Measurements from ENCODE around the gene CCDC82. TPM values are rescaled to one million over a fixed set of nuclear protein-coding genes. Genes with fewer than 3 reads are reported as not detected.

CCDC82 gene
- total RNA-seq, 2 experiments from 2014 or later = 34.6 to 40.3 TPM

DNA sequence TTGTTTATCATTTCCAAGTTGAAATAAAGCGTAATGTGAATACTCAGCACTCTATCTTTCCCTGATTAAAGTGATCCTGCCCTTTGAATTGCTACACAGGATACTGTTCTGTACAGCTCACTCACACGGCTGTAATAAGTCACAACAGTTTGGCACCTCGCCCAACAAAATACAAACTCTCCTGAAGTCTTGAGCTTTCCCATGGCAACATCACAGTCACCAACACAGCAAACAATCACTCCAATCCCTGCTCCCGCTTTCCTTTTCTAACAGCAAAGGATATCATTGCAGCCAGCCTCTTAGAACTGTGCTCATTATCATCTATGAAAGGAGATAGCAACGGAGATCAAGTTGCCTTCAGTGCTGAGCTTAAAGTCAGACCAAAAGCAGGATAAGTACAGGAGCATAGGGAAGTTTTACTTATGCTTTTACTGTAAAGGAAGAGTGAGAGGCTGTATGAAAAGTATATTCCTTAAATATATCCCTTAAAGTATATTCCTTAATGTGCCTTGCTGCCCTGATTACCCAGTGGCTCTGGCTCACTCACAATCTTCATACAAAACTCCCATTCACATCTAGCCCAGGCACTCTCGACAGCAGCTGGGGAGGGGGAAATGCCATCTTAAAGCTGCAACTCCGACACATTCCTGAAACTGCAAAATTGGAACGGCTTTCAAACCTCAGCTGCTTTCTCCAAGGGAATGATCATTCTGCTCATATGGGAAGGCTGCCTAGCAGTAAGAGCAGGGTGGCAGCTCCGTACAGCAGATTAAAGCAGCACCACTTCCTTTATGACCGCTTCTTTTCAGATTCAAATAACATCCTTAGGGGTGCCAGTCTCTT is 82.6 kb downstream of the CCDC82 start:
- H3K4me1 Mint-ChIP-seq = peaks cover 35% of the 10 kb centered on the region
- POLR2A ChIA-PET = interaction anchor here (0.6 to 1.9 kb wide), 6 partner anchors 13 to 82 kb away, joined by 3 to 5 read pairs (median 3); partner anchors contain the start of genes CCDC82, JRKL and MAML2
- ATAC-seq (ENCODE audit: low read depth) (peak; percentile 74), DNase-seq (no peak)
- H3K4me3 Mint-ChIP-seq = peak overlapping the region; percentile 72
- H3K36me3 Mint-ChIP-seq = peaks cover 13% of the 10 kb centered on the region
- no peaks in the 10 kb centered on the region for H3K9me3 Mint-ChIP-seq
- H3K27me3 Mint-ChIP-seq = no peaks in the 10 kb centered on the region
- H3K27ac Mint-ChIP-seq = peak overlapping the region; percentile 64

DNA sequence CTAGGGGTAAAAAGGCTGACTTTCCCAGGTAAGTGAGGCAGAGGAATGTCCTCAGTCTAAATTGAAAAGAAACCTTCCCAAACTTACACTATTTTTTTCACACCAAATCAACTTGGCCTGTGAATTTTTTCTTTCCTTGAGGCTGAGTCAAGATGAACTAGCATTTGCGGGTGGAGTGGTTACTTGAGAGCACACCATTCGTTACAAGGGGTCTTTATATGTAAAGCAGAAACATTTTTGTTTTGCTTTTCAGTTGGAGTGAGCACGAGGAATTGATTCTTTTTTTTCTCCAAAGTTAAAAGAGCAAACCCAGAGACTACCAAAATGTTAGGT is 83.1 kb downstream of the CCDC82 start:
- ATAC-seq (ENCODE audit: low read depth) (no peak), DNase-seq (no peak)
- POLR2A ChIA-PET = interaction anchor here (0.6 to 1.5 kb wide), 4 partner anchors 13 to 83 kb away, joined by 3 read pairs; partner anchors contain the start of genes CCDC82, JRKL and MAML2
- H3K4me1 Mint-ChIP-seq = peaks cover 31% of the 10 kb centered on the region
- H3K36me3 Mint-ChIP-seq = peaks cover 9% of the 10 kb centered on the region
- H3K4me3 Mint-ChIP-seq = peak overlapping the region; percentile 72
- no peaks in the 10 kb centered on the region for H3K27me3 Mint-ChIP-seq
- H3K27ac Mint-ChIP-seq = no peak overlapping the region
- H3K9me3 Mint-ChIP-seq = no peaks in the 10 kb centered on the region

DNA sequence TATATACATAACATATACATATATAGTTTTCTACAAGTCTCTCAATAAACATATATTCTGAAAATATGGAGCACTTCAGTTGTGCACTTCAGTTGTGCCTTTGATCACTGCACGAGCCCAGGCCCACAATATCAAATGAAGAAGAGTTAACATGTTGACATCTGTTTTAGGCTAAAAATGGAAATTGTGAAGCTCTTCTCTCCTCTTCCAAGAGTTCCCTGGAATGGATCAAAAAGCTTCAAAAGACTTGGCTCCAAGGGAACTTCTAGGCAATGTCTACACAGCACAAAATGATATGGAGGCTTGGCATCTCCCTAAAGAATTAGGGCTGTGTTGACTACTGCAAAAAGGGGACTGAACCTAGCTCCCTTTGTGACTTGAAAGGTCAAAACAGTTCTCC is 83.6 kb downstream of the CCDC82 start:
- DNase-seq = no peak
- H3K4me1 Mint-ChIP-seq = peaks cover 31% of the 10 kb centered on the region
- no peaks in the 10 kb centered on the region for H3K27me3 Mint-ChIP-seq
- H3K36me3 Mint-ChIP-seq = peaks cover 6% of the 10 kb centered on the region
- H3K4me3 Mint-ChIP-seq = no peak overlapping the region
- H3K27ac Mint-ChIP-seq = no peak overlapping the region
- H3K9me3 Mint-ChIP-seq = no peaks in the 10 kb centered on the region
- ATAC-seq (ENCODE audit: low read depth) = no peak
- POLR2A ChIA-PET = no interaction called here

DNA sequence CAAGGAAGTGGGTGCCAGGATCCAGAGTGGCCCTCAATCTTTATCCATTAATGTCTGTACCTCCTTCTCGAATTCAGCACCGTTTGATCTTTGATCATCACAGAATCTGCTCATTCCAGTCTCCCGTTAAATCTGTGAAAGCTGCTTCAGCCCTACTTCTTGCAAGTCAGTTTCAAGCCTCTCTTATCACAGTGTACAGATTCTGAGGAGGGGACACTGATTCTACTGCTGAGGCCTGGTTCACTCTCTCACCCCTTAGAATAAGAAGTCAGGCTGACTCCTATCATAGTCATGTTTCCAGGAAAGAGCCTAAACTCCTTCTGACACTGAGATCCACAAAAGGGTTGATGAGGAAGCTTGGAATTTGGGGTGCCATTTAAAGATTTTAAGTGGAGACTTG is 85.7 kb downstream of the CCDC82 start:
- DNase-seq = no peak
- H3K36me3 Mint-ChIP-seq = peaks cover 17% of the 10 kb centered on the region
- H3K9me3 Mint-ChIP-seq = no peaks in the 10 kb centered on the region
- H3K4me1 Mint-ChIP-seq = peaks cover 35% of the 10 kb centered on the region
- H3K4me3 Mint-ChIP-seq = no peak overlapping the region
- no peak for ATAC-seq (ENCODE audit: low read depth)
- POLR2A ChIA-PET = no interaction called here
- H3K27ac Mint-ChIP-seq = no peak overlapping the region
- H3K27me3 Mint-ChIP-seq = no peaks in the 10 kb centered on the region

DNA sequence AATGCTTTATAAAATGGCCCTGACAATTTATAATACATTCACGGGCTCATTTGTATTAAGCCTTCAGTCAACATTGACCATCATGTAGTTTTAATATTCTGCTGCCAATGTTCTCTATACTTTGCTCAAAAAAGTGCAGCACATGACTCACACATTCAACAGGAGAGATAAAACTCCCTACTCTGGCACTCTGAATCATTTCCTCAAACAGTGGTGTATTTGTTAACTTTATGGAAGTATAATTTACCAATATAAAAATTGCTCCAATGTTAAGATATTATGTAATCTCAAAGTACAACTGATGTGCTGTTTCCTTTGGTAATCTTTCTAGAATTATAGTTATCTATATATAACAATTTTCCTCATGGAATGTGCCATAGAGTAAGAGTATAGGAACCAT is 86.6 kb downstream of the CCDC82 start:
- Mint-ChIP-seq H3K27me3 (no peaks in the 10 kb centered on the region), H3K36me3 (peaks cover 17% of the 10 kb centered on the region), H3K4me3 (no peak overlapping the region), H3K4me1 (peaks cover 37% of the 10 kb centered on the region), H3K27ac (no peak overlapping the region), H3K9me3 (no peaks in the 10 kb centered on the region)
- POLR2A ChIA-PET = no interaction called here
- ATAC-seq (ENCODE audit: low read depth) = no peak
- DNase-seq = no peak

Small RNAs within 50 kb of the gene (microRNA-seq; reads per million reads assigned to microRNA genes)
- gene MIR1260B = not detected

Other genes starting within 250 kb of the CCDC82 start
- gene MAML2, start 46.7 kb downstream of the CCDC82 start, total RNA-seq = 10 to 100 TPM; 18.6 to 20.5 TPM
- 10 to 100 TPM; 12.7 to 14.1 TPM for gene JRKL, start 101 bp upstream of the CCDC82 start, total RNA-seq